Stimulated activated CD8-positive, alpha-beta memory T cell treated with anti-CD3 and anti-CD28 coated beads, Interleukin-12 subunit alpha, Interleukin-12 subunit beta, amount 100 ng/mL, for 24 hours (primary cell): Measurements from ENCODE around the gene SMOC1.

Experiments used
- DNase-seq: peaks from one replicate; pipeline ENCODE4 v3.0.0-alpha.2; 2020; ENCODE audit errors: extremely low read depth

The SMOC1 gene

GRCh38 chr14:69861025-69861569, 18.1 kb upstream of the SMOC1 start:
- no peak for DNase-seq

- DNase-seq = no peak
These were observed 16.1 kb upstream of the SMOC1 start for GRCh38 chr14:69863083-69863482.

- no peak for DNase-seq
These were observed 13.4 kb upstream of the SMOC1 start for GRCh38 chr14:69865701-69866365.

GRCh38 chr14:69868363-69868963, 10.8 kb upstream of the SMOC1 start:
- no peak for DNase-seq

- no peak for DNase-seq
These were observed 8.6 kb upstream of the SMOC1 start for GRCh38 chr14:69870613-69871012.

GRCh38 chr14:69873877-69874780, 5.1 kb upstream of the SMOC1 start:
- no peak for DNase-seq

- no peak for DNase-seq
These were observed 2.9 kb upstream of the SMOC1 start for GRCh38 chr14:69876221-69876847.

- DNase-seq = no peak
These were observed 2.3 kb upstream of the SMOC1 start for GRCh38 chr14:69876848-69877306.

- no peak for DNase-seq
These were observed 1.7 kb upstream of the SMOC1 start for GRCh38 chr14:69877492-69877891.

GRCh38 chr14:69878251-69878650, 965 bp upstream of the SMOC1 start:
- no peak for DNase-seq

GRCh38 chr14:69880044-69880487, 850 bp downstream of the SMOC1 start:
- DNase-seq = no peak

GRCh38 chr14:69880893-69881292, 1.7 kb downstream of the SMOC1 start:
- DNase-seq = no peak

- no peak for DNase-seq
These were observed 3.1 kb downstream of the SMOC1 start for GRCh38 chr14:69882116-69882864.

GRCh38 chr14:69882915-69883314, 3.7 kb downstream of the SMOC1 start:
- no peak for DNase-seq

GRCh38 chr14:69886453-69887242, 7.4 kb downstream of the SMOC1 start:
- no peak for DNase-seq

- no peak for DNase-seq
These were observed 8.8 kb downstream of the SMOC1 start for GRCh38 chr14:69887740-69888657.

- no peak for DNase-seq
These were observed 12.2 kb downstream of the SMOC1 start for GRCh38 chr14:69891422-69891821.

- DNase-seq = no peak
These were observed 15.9 kb downstream of the SMOC1 start for GRCh38 chr14:69895109-69895508.

GRCh38 chr14:69896080-69896479, 16.9 kb downstream of the SMOC1 start:
- DNase-seq = no peak
